Bronchial epithelial cell (primary cell): Measurements from ENCODE around the gene HIVEP1. TPM values are rescaled to one million over a fixed set of nuclear protein-coding genes. Genes with fewer than 3 reads are reported as not detected.
A peak's percentile ranks its signal among the peaks of the same experiment; 100 is the strongest.

Experiments used
- DNase-seq: peaks from one replicate; pipeline ENCODE4 v3.0.0-alpha.2; 2010; ENCODE audit warnings: low read depth
- FAIRE-seq: peaks from 2 replicates; lab custom pipeline; 2011; peaks lifted over from hg19 to GRCh38; lab: Jason Lieb, UNC
- H3K27me3 ChIP-seq: 2 replicates; pipeline ENCODE4 v1.5.1; 2011; ENCODE audit warnings: low read length; ENCODE audit not compliant: control insufficient read depth, insufficient read depth
- H3K36me3 ChIP-seq: 2 replicates; pipeline ENCODE4 v1.5.1; 2011; ENCODE audit warnings: low read length; ENCODE audit not compliant: control insufficient read depth, insufficient read depth
- H3K4me3 ChIP-seq: 2 replicates; pipeline ENCODE4 v1.5.1; 2011; ENCODE audit warnings: mild to moderate bottlenecking, low read depth, low read length, control low read depth
- total RNA-seq: library from RNA; depleted of rRNA; stranded (reverse); fragments of >200 nt; gene quantifications from 2 replicates; pipeline ENCODE4 v1.2.1, GENCODE V29; 2014
- TF ChIP-seq, protein P1 (sequence below): IDR thresholded peaks from 2 replicates; pipeline ENCODE4 v1.5.1; 2011; ENCODE audit warnings: mild to moderate bottlenecking, moderate library complexity, low read length, control low read depth, inconsistent platforms; ENCODE audit not compliant: insufficient read depth, severe bottlenecking

HIVEP1 gene
- total RNA-seq, 1 donor from 2014 or later, result 6.8 TPM

DNA sequence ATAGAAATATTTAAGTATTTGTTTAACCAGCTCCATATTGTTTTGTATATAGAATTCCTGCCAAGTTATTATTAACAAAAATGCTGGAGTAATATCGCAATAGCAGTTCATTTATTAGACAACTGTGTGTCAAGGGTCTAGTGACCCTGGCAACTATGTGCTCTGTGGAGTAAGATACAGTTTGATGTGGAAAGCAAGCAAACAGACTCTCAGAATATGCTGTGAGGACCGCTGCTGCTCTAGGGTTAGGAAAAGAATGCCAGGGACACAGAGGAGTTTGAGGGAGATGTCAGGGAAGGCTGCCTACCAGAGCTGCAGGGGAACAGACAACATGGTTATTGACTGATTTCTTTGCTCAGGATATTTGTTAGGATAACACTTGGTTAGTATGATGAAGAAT, 71.2 kb downstream of the HIVEP1 start:
- TF ChIP-seq, protein P1, sequence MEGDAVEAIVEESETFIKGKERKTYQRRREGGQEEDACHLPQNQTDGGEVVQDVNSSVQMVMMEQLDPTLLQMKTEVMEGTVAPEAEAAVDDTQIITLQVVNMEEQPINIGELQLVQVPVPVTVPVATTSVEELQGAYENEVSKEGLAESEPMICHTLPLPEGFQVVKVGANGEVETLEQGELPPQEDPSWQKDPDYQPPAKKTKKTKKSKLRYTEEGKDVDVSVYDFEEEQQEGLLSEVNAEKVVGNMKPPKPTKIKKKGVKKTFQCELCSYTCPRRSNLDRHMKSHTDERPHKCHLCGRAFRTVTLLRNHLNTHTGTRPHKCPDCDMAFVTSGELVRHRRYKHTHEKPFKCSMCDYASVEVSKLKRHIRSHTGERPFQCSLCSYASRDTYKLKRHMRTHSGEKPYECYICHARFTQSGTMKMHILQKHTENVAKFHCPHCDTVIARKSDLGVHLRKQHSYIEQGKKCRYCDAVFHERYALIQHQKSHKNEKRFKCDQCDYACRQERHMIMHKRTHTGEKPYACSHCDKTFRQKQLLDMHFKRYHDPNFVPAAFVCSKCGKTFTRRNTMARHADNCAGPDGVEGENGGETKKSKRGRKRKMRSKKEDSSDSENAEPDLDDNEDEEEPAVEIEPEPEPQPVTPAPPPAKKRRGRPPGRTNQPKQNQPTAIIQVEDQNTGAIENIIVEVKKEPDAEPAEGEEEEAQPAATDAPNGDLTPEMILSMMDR, result no peak
- no peak for FAIRE-seq
- no peak for DNase-seq
- H3K4me3 ChIP-seq, result no peak overlapping the region
- H3K27me3 ChIP-seq, result no peaks in the 10 kb centered on the region
- no peaks in the 10 kb centered on the region for H3K36me3 ChIP-seq

GRCh38 chr6:12083763-12084162, 71.7 kb downstream of the HIVEP1 start:
- TF ChIP-seq, protein P1, result no peak
- Histone ChIP-seq H3K27me3 (no peaks in the 10 kb centered on the region), H3K4me3 (no peak overlapping the region), H3K36me3 (no peaks in the 10 kb centered on the region)
- FAIRE-seq (no peak), DNase-seq (no peak)

GRCh38 chr6:12084681-12085080, 72.6 kb downstream of the HIVEP1 start:
- DNase-seq (no peak), FAIRE-seq (no peak)
- TF ChIP-seq, protein P1, result no peak
- H3K27me3 ChIP-seq, result no peaks in the 10 kb centered on the region
- no peak overlapping the region for H3K4me3 ChIP-seq
- H3K36me3 ChIP-seq, result no peaks in the 10 kb centered on the region

DNA sequence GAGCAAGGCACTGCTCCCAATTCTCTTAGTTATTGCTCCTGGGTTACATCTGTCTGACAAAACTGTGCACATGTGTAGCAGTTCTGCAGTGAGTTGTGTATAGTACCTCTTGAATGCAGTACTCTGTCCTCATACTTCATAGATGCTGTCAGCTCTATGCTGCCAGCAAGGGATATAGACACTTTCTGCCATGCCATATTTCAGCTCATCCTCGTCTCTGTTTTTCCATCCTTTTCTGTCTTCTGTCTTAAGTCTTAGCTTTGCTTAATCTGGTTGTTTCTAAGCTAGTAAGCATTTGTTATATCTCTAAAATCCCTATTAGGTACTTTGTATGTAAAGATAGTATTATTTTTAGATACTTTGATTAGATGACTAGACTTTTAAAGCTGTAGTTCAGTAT, 76.4 kb downstream of the HIVEP1 start:
- DNase-seq (no peak), FAIRE-seq (no peak)
- TF ChIP-seq, protein P1, result no peak
- no peaks in the 10 kb centered on the region for H3K36me3 ChIP-seq
- H3K4me3 ChIP-seq, result no peak overlapping the region
- H3K27me3 ChIP-seq, result no peaks in the 10 kb centered on the region

DNA sequence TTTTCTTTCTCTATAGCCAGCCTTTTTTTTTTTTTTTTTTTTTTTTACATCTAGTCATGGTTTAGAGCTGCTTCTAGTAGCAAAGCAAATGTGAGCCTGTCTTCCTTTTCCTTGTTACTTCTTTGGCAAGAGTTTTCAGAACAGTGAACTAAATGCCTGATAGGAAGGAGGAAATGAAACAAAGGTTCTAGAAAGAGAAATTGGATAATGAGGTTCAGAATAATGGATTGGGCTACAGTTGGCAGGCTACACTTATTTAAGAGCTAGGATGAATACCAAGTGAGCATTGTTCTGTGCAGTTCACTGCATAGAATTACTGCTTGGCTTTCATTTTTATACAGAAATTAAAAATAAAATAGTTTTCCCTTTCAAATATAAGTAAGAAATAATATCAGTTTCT, 78.6 kb downstream of the HIVEP1 start:
- TF ChIP-seq, protein P1, result no peak
- Histone ChIP-seq H3K36me3 (no peaks in the 10 kb centered on the region), H3K4me3 (no peak overlapping the region), H3K27me3 (no peaks in the 10 kb centered on the region)
- FAIRE-seq, result no peak
- DNase-seq, result no peak

DNA sequence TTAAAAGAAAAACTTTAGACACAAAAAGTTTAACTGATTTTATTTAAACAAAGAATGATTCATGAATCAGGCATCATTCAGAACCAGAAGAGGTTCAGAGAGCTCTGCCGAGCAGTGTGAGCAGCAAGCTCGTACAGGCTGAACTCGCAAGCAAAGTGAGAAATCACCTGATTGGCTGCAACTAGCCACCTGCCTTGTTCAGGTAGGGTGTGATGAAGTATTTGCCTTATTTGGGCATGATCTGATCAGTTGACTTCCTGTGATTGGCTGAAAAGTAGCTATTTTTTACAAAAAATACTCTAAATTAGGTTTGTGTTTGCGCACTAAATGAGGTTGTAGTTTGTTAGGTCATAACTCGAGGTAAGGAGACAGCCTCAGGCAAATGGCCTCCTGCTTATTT, 80.7 kb downstream of the HIVEP1 start:
- Histone ChIP-seq H3K4me3 (no peak overlapping the region), H3K27me3 (no peaks in the 10 kb centered on the region), H3K36me3 (no peaks in the 10 kb centered on the region)
- TF ChIP-seq, protein P1, result no peak
- peak; percentile 18 for DNase-seq
- no peak for FAIRE-seq
